Endodermal cell (in vitro differentiated cells): ENCODE data around the gene TMEM39B. TPM values are rescaled to one million over a fixed set of nuclear protein-coding genes. Genes with fewer than 3 reads are reported as not detected.

Experiments used
- DNase-seq: peaks from one replicate; pipeline ENCODE4 v3.0.0-alpha.2; 2017
- H3K27ac ChIP-seq: 2 replicates; pipeline ENCODE4 v1.5.1; 2013; ENCODE audit warnings: mild to moderate bottlenecking, low read depth, low read length, moderate library complexity
- H3K27me3 ChIP-seq: 2 replicates; pipeline ENCODE4 v1.6.1; 2013; ENCODE audit warnings: mild to moderate bottlenecking, low read length, moderate library complexity; ENCODE audit not compliant: insufficient read depth, control insufficient read depth, poor library complexity, severe bottlenecking
- H3K36me3 ChIP-seq: 2 replicates; pipeline ENCODE4 v1.7.0; 2013; ENCODE audit warnings: mild to moderate bottlenecking, low read length, moderate library complexity; ENCODE audit not compliant: control insufficient read depth, insufficient read depth
- H3K4me1 ChIP-seq: one replicate; pipeline ENCODE4 v1.7.0; 2013; ENCODE audit warnings: low read length; ENCODE audit not compliant: control insufficient read depth, insufficient read depth
- H3K4me3 ChIP-seq: 2 replicates; pipeline ENCODE4 v1.5.1; 2013; ENCODE audit warnings: mild to moderate bottlenecking, low read length, moderate library complexity
- H3K9ac ChIP-seq: 2 replicates; pipeline ENCODE4 v1.6.1; 2013; ENCODE audit warnings: mild to moderate bottlenecking, low read length, moderate library complexity; ENCODE audit not compliant: poor library complexity, severe bottlenecking; ENCODE audit errors: extremely low read depth
- H3K9me3 ChIP-seq: 2 replicates; pipeline ENCODE4 v1.6.1; 2013; ENCODE audit warnings: mild to moderate bottlenecking, low read length, moderate library complexity; ENCODE audit not compliant: control insufficient read depth
- H3K27ac Mint-ChIP-seq: 2 replicates; pipeline ENCODE4 v1.8.0; 2020; ENCODE audit warnings: mixed read lengths
- H3K27me3 Mint-ChIP-seq: 2 replicates; pipeline ENCODE4 v1.8.0; 2021; ENCODE audit warnings: mild to moderate bottlenecking, mixed read lengths; ENCODE audit not compliant: insufficient read depth
- H3K36me3 Mint-ChIP-seq: 2 replicates; pipeline ENCODE4 v1.8.0; 2020; ENCODE audit warnings: low read depth, mixed read lengths
- H3K4me1 Mint-ChIP-seq: 2 replicates; pipeline ENCODE4 v1.8.0; 2020; ENCODE audit warnings: mixed read lengths
- H3K4me3 Mint-ChIP-seq: 2 replicates; pipeline ENCODE4 v1.8.0; 2020; ENCODE audit warnings: mild to moderate bottlenecking, moderate library complexity, mixed read lengths
- H3K9me3 Mint-ChIP-seq: 2 replicates; pipeline ENCODE4 v1.8.0; 2020; ENCODE audit warnings: mild to moderate bottlenecking, mixed read lengths
- CTCF ChIP-seq: fragments of 200-600 bp; sonication (generic); conservative IDR thresholded peaks from 2 replicates; pipeline ENCODE4 v1.5.0; 2021; ENCODE audit warnings: antibody characterized with exemption, mild to moderate bottlenecking
- WGBS, 2 experiments: methylation state at CpG; one replicate each; pipeline versions ENCODE4 v1.1.5 to v1.1.7; 2013; ENCODE audit warnings: missing lambda C conversion rate in 2 of 2, mixed read lengths in 1 of 2; ENCODE audit not compliant: insufficient coverage in 1 of 2, insufficient read length in 1 of 2; 5-methylcytosine and 5-hydroxymethylcytosine counted together
- total RNA-seq, 2 donors: library from RNA; stranded (reverse); fragmentation: NEBNext Ultra II Directional in 1 of 2; extraction: Animal tissue kit (Norgen Biotek cat#: 25700) in 1 of 2; gene quantifications; 2 replicates in 1 of 2; 3 replicates in 1 of 2; pipeline ENCODE4 v1.2.1, GENCODE V29; 2021

The TMEM39B gene
- total RNA-seq, 2 donors from 2014 or later: 11.0 to 20.3 TPM

GRCh38 chr1:32073299-32074229, 825 bp downstream of the TMEM39B start:
- 47 to 58% methylated on average over 22 to 28 of the region's 28 CpGs for WGBS, 2 experiments
- peak; percentile 99 for DNase-seq
- Mint-ChIP-seq H3K9me3 (no peaks in the 10 kb centered on the region), H3K27me3 (no peaks in the 10 kb centered on the region), H3K36me3 (peaks cover 25% of the 10 kb centered on the region), H3K27ac (peak overlapping the region; percentile 93), H3K4me1 (peaks cover 28% of the 10 kb centered on the region), H3K4me3 (peak overlapping the region; percentile 85)
- Histone ChIP-seq H3K9me3 (no peaks in the 10 kb centered on the region), H3K9ac (no peak overlapping the region), H3K4me1 (peaks cover 14% of the 10 kb centered on the region), H3K4me3 (peak overlapping the region; percentile 87), H3K36me3 (peaks cover 28% of the 10 kb centered on the region), H3K27ac (peak overlapping the region; percentile 93), H3K27me3 (no peaks in the 10 kb centered on the region)
- peak; percentile 60 for TF ChIP-seq CTCF

GRCh38 chr1:32074841-32075240, 2.1 kb downstream of the TMEM39B start:
- no peak for TF ChIP-seq CTCF
- no peak overlapping the region for H3K9ac ChIP-seq
- no peak for DNase-seq
- Mint-ChIP-seq H3K9me3 (no peaks in the 10 kb centered on the region), H3K4me1 (peaks cover 22% of the 10 kb centered on the region), H3K4me3 (peak overlapping the region; percentile 3), H3K27ac (peak overlapping the region; percentile 37), H3K36me3 (peaks cover 35% of the 10 kb centered on the region), H3K27me3 (no peaks in the 10 kb centered on the region)
- H3K4me1 ChIP-seq: peaks cover 14% of the 10 kb centered on the region
- no peaks in the 10 kb centered on the region for H3K27me3 ChIP-seq
- H3K4me3 ChIP-seq: no peak overlapping the region
- WGBS, 2 experiments: 92 to 99% methylated on average over 8 to 9 of the region's 9 CpGs
- no peaks in the 10 kb centered on the region for H3K9me3 ChIP-seq
- no peak overlapping the region for H3K27ac ChIP-seq
- H3K36me3 ChIP-seq: peaks cover 35% of the 10 kb centered on the region

- H3K36me3 Mint-ChIP-seq: peaks cover 53% of the 10 kb centered on the region
- DNase-seq: no peak
- H3K9ac ChIP-seq: no peak overlapping the region
- WGBS, 2 experiments: 85 to 87% methylated on average over 2 to 3 of the region's 3 CpGs
- no peak for TF ChIP-seq CTCF
- H3K4me1 Mint-ChIP-seq: peaks cover 15% of the 10 kb centered on the region
- no peak overlapping the region for H3K4me3 Mint-ChIP-seq
- no peak overlapping the region for H3K4me3 ChIP-seq
- no peaks in the 10 kb centered on the region for H3K27me3 ChIP-seq
- H3K27ac ChIP-seq: no peak overlapping the region
- no peak overlapping the region for H3K27ac Mint-ChIP-seq
- peaks cover 14% of the 10 kb centered on the region for H3K4me1 ChIP-seq
- no peaks in the 10 kb centered on the region for H3K27me3 Mint-ChIP-seq
- no peaks in the 10 kb centered on the region for H3K9me3 Mint-ChIP-seq
- H3K9me3 ChIP-seq: no peaks in the 10 kb centered on the region
- peaks cover 46% of the 10 kb centered on the region for H3K36me3 ChIP-seq
Observed at GRCh38 chr1:32077451-32077850, 4.7 kb downstream of the TMEM39B start.
